Cortex of kidney (tissue), 1 donor: ENCODE measurements around the gene KCTD13.
"Not testable (repeated sequence)": the region's sequence is repeated elsewhere in the genome, so short reads cannot be mapped to it uniquely, and the experiment has no call there.

Experiments
- DNase-seq: peaks from one replicate; lab custom pipeline; 2025; lab: John Stamatoyannopoulos, UW

KCTD13 gene

GRCh38 chr16:29906520-29907244 lies 19.3 kb downstream of the KCTD13 start:
- DNase-seq: no peak

GRCh38 chr16:29905668-29906067 lies 20.4 kb downstream of the KCTD13 start:
- DNase-seq: no peak

GRCh38 chr16:29904947-29905346 lies 21.1 kb downstream of the KCTD13 start:
- DNase-seq: no peak

GRCh38 chr16:29903590-29903989 lies 22.4 kb downstream of the KCTD13 start:
- no peak for DNase-seq

- no peak for DNase-seq
These were observed 24.4 kb downstream of the KCTD13 start for GRCh38 chr16:29901607-29901945.

- DNase-seq: no peak
These were observed 25.0 kb downstream of the KCTD13 start for GRCh38 chr16:29900888-29901606.

- no peak for DNase-seq
These were observed 25.7 kb downstream of the KCTD13 start, which contains the start of gene ASPHD1 for GRCh38 chr16:29900102-29900887. TSS of gene ASPHD1 (plus strand) at chr16:29900488. CDS start at chr16:29900972, 484 bp downstream.

- no peak for DNase-seq
These were observed 26.4 kb downstream of the KCTD13 start, which contains the start of gene SEZ6L2 for GRCh38 chr16:29899516-29900101. TSS of gene SEZ6L2 (minus strand) at chr16:29899550. CDS start at chr16:29899019, 531 bp downstream.

- no peak for DNase-seq
These were observed 27.1 kb downstream of the KCTD13 start for GRCh38 chr16:29898804-29899515.

- no peak for DNase-seq
These were observed 27.8 kb downstream of the KCTD13 start for GRCh38 chr16:29898135-29898803.

GRCh38 chr16:29897333-29897732 lies 28.7 kb downstream of the KCTD13 start:
- DNase-seq: no peak

GRCh38 chr16:29896841-29897240 lies 29.2 kb downstream of the KCTD13 start:
- no peak for DNase-seq

- no peak for DNase-seq
These were observed 31.7 kb downstream of the KCTD13 start for GRCh38 chr16:29894352-29894751.

- DNase-seq: no peak
These were observed 32.5 kb downstream of the KCTD13 start for GRCh38 chr16:29893553-29893952.

- DNase-seq: no peak
These were observed 33.6 kb downstream of the KCTD13 start for GRCh38 chr16:29892458-29892813.

GRCh38 chr16:29891525-29892457 lies 34.2 kb downstream of the KCTD13 start:
- DNase-seq: no peak

GRCh38 chr16:29889372-29889771 lies 36.7 kb downstream of the KCTD13 start:
- DNase-seq: not testable (repeated sequence)

- no peak for DNase-seq
These were observed 42.0 kb downstream of the KCTD13 start for GRCh38 chr16:29883987-29884386.

GRCh38 chr16:29881050-29881449 lies 45.0 kb downstream of the KCTD13 start:
- no peak for DNase-seq

GRCh38 chr16:29878172-29878571 lies 47.9 kb downstream of the KCTD13 start:
- DNase-seq: no peak
